HepG2 (cell line): ENCODE results near the gene FAM43B. TPM values are rescaled to one million over a fixed set of nuclear protein-coding genes. Genes with fewer than 3 reads are reported as not detected.

Source experiments
- IRF1 ChIP-seq: sonication (generic); formaldehyde crosslinking; IDR thresholded peaks from 2 replicates; pipeline ENCODE4 v1.4.0; 2020; ENCODE audit warnings: low read depth, mild to moderate bottlenecking, missing genetic modification reagents
- KAT7 ChIP-seq: IDR thresholded peaks from 2 replicates; pipeline ENCODE4 v1.6.1; 2018; ENCODE audit warnings: borderline replicate concordance, missing compliant biosample characterization
- KDM2A ChIP-seq: sonication (generic); formaldehyde crosslinking; IDR thresholded peaks from 2 replicates; pipeline ENCODE4 v1.4.0; 2020; ENCODE audit warnings: low read depth, missing genetic modification reagents, borderline replicate concordance
- KDM6A ChIP-seq: IDR thresholded peaks from 2 replicates; pipeline ENCODE4 v1.6.1; 2016; ENCODE audit warnings: low read depth
- MIXL1 ChIP-seq: IDR thresholded peaks from 2 replicates; pipeline ENCODE4 v1.6.1; 2016
- NR2C2 ChIP-seq: sonication (generic); formaldehyde crosslinking; IDR thresholded peaks from 2 replicates; pipeline ENCODE4 v1.4.0; 2020; ENCODE audit warnings: missing genetic modification reagents, mild to moderate bottlenecking, moderate library complexity, borderline replicate concordance
- PHB2 ChIP-seq: fragments of 450-650 bp; IDR thresholded peaks from 2 replicates; pipeline ENCODE4 v1.6.1; 2018; ENCODE audit not compliant: partially characterized antibody
- SAP130 ChIP-seq: IDR thresholded peaks from 2 replicates; pipeline ENCODE4 v1.6.1; 2016; ENCODE audit warnings: low read depth
- SRSF4 ChIP-seq: fragments of 200-400 bp; formaldehyde crosslinking; IDR thresholded peaks from one replicate; pipeline ENCODE4 v1.6.1; 2018; ENCODE audit warnings: mild to moderate bottlenecking, low read depth, low read length, moderate library complexity; ENCODE audit not compliant: poor library complexity, severe bottlenecking
- TEF ChIP-seq: sonication (generic); formaldehyde crosslinking; IDR thresholded peaks from 2 replicates; pipeline ENCODE4 v1.5.0; 2020; ENCODE audit warnings: missing genetic modification reagents
- ZNF160 ChIP-seq: sonication (generic); formaldehyde crosslinking; IDR thresholded peaks from 2 replicates; pipeline ENCODE4 v1.8.0; 2022; ENCODE audit warnings: mild to moderate bottlenecking, inconsistent platforms, missing genetic modification reagents
- ZNF282 ChIP-seq: fragments of 450-650 bp; IDR thresholded peaks from 2 replicates; pipeline ENCODE4 v1.6.1; 2018; ENCODE audit not compliant: partially characterized antibody
- ZNF678 ChIP-seq: sonication (generic); formaldehyde crosslinking; IDR thresholded peaks from 2 replicates; pipeline ENCODE4 v1.4.0; 2020; ENCODE audit warnings: mild to moderate bottlenecking, missing genetic modification reagents
- polyA plus RNA-seq, 8 experiments: library from polyadenylated mRNA; depleted of rRNA in 3 of 8; stranded (reverse) in 7 of 8; unstranded in 1 of 8; fragments of >200 nt; fragmentation: Illumina TruSeq in 4 of 8; extraction: Trizol in 4 of 8; gene quantifications; 2 replicates each; pipeline versions ENCODE4 v1.2.1 to v1.2.3, GENCODE V29; 2011 to 2016; ENCODE audit warnings: low read depth in 4 of 8, missing spikeins in 1 of 8, mixed read lengths in 1 of 8; ENCODE audit not compliant: insufficient read depth in 1 of 8
- total RNA-seq, 5 experiments: library from RNA; depleted of rRNA; stranded (reverse); fragments of >200 nt; fragmentation: Illumina TruSeq; extraction: Trizol; gene quantifications; 2 replicates each; pipeline ENCODE4 v1.2.3, GENCODE V29; 2016; ENCODE audit warnings: low read depth in 1 of 5
- TF ChIP-seq, protein P1 (sequence below): sonication (generic); formaldehyde crosslinking; IDR thresholded peaks from 2 replicates; pipeline ENCODE4 v1.4.0; 2020; ENCODE audit warnings: mild to moderate bottlenecking, missing genetic modification reagents
- TF ChIP-seq, protein P2 (sequence below): IDR thresholded peaks from 2 replicates; pipeline ENCODE4 v1.6.1; 2018; ENCODE audit warnings: missing genetic modification reagents
- TF ChIP-seq, protein P3 (sequence below): sonication (generic); formaldehyde crosslinking; IDR thresholded peaks from 2 replicates; pipeline ENCODE4 v1.4.0; 2020; ENCODE audit warnings: low read depth, missing genetic modification reagents
- TF ChIP-seq, protein P4 (sequence below): sonication (generic); formaldehyde crosslinking; IDR thresholded peaks from 2 replicates; pipeline ENCODE4 v1.4.0; 2020; ENCODE audit warnings: missing genetic modification reagents

FAM43B gene
- total and polyA plus RNA-seq, 2 of the 13 experiments (the other 11 are each of a cell fraction or from before 2014, with no cell fraction given) = 0.63 to 3.7 TPM

GRCh38 chr1:20551945-20552727, at the start of gene FAM43B (continued):
- TF ChIP-seq SRSF4 (no peak), KAT7 (CRISPR knock-in tag) (no peak), ZNF678 (CRISPR knock-in tag) (no peak), ZNF282 (no peak), NR2C2 (CRISPR knock-in tag) (peak; percentile 49; the same call in 1 of the 2 replicates), MIXL1 (CRISPR knock-in tag) (peak; percentile 51; the same call in 1 of the 2 replicates), IRF1 (CRISPR knock-in tag) (no peak), KDM6A (CRISPR knock-in tag) (peak; percentile 53; the same call in 1 of the 2 replicates), ZNF160 (CRISPR knock-in tag) (no peak), SAP130 (CRISPR knock-in tag) (peak; percentile 60), TEF (CRISPR knock-in tag) (no peak), KDM2A (CRISPR knock-in tag) (peak; percentile 49; the same call in 1 of the 2 replicates), PHB2 (no peak)
- TF ChIP-seq, protein P1, sequence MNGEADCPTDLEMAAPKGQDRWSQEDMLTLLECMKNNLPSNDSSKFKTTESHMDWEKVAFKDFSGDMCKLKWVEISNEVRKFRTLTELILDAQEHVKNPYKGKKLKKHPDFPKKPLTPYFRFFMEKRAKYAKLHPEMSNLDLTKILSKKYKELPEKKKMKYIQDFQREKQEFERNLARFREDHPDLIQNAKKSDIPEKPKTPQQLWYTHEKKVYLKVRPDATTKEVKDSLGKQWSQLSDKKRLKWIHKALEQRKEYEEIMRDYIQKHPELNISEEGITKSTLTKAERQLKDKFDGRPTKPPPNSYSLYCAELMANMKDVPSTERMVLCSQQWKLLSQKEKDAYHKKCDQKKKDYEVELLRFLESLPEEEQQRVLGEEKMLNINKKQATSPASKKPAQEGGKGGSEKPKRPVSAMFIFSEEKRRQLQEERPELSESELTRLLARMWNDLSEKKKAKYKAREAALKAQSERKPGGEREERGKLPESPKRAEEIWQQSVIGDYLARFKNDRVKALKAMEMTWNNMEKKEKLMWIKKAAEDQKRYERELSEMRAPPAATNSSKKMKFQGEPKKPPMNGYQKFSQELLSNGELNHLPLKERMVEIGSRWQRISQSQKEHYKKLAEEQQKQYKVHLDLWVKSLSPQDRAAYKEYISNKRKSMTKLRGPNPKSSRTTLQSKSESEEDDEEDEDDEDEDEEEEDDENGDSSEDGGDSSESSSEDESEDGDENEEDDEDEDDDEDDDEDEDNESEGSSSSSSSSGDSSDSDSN = peak; percentile 72
- TF ChIP-seq, protein P2, sequence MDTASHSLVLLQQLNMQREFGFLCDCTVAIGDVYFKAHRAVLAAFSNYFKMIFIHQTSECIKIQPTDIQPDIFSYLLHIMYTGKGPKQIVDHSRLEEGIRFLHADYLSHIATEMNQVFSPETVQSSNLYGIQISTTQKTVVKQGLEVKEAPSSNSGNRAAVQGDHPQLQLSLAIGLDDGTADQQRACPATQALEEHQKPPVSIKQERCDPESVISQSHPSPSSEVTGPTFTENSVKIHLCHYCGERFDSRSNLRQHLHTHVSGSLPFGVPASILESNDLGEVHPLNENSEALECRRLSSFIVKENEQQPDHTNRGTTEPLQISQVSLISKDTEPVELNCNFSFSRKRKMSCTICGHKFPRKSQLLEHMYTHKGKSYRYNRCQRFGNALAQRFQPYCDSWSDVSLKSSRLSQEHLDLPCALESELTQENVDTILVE (CRISPR knock-in tag) = no peak
- TF ChIP-seq, protein P3, sequence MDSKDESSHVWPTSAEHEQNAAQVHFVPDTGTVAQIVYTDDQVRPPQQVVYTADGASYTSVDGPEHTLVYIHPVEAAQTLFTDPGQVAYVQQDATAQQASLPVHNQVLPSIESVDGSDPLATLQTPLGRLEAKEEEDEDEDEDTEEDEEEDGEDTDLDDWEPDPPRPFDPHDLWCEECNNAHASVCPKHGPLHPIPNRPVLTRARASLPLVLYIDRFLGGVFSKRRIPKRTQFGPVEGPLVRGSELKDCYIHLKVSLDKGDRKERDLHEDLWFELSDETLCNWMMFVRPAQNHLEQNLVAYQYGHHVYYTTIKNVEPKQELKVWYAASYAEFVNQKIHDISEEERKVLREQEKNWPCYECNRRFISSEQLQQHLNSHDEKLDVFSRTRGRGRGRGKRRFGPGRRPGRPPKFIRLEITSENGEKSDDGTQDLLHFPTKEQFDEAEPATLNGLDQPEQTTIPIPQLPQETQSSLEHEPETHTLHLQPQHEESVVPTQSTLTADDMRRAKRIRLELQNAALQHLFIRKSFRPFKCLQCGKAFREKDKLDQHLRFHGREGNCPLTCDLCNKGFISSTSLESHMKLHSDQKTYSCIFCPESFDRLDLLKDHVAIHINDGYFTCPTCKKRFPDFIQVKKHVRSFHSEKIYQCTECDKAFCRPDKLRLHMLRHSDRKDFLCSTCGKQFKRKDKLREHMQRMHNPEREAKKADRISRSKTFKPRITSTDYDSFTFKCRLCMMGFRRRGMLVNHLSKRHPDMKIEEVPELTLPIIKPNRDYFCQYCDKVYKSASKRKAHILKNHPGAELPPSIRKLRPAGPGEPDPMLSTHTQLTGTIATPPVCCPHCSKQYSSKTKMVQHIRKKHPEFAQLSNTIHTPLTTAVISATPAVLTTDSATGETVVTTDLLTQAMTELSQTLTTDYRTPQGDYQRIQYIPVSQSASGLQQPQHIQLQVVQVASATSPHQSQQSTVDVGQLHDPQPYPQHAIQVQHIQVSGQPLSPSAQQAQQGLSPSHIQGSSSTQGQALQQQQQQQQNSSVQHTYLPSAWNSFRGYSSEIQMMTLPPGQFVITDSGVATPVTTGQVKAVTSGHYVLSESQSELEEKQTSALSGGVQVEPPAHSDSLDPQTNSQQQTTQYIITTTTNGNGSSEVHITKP = peak; percentile 100
- TF ChIP-seq, protein P4, sequence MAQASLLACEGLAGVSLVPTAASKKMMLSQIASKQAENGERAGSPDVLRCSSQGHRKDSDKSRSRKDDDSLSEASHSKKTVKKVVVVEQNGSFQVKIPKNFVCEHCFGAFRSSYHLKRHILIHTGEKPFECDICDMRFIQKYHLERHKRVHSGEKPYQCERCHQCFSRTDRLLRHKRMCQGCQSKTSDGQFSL (CRISPR knock-in tag) = peak; percentile 75; the same call in 1 of the 2 replicates
